Esophagus muscularis mucosa (tissue), 4 donors: ENCODE results near the gene MCF2L. TPM values are rescaled to one million over a fixed set of nuclear protein-coding genes. Genes with fewer than 3 reads are reported as not detected.

ENCODE experiments used
- DNase-seq: peaks from one replicate; pipeline ENCODE4 v3.0.0-alpha.2; 2017; ENCODE audit errors: extremely low spot score
- H3K27ac ChIP-seq, 4 donors: fragments of 200-600 bp; sonication (generic); replicated peaks in 1 of 4; 1 replicate in 3 of 4; 2 replicates in 1 of 4; pipeline ENCODE4 v1.5.1; 2016 to 2019; ENCODE audit warnings: mild to moderate bottlenecking in 1 of 4
- H3K27me3 ChIP-seq, 4 donors: fragments of 200-600 bp; sonication (generic); one replicate each; pipeline versions ENCODE4 v1.5.1 to v1.6.0; 2016 to 2019
- H3K36me3 ChIP-seq, 4 donors: fragments of 200-600 bp; sonication (generic); one replicate each; pipeline ENCODE4 v1.5.1; 2016 to 2019
- H3K4me1 ChIP-seq, 4 donors: fragments of 200-600 bp; sonication (generic); one replicate each; pipeline ENCODE4 v1.5.1; 2016 to 2019
- H3K4me3 ChIP-seq, 4 donors: fragments of 200-600 bp; sonication (generic); 1 replicate in 2 of 4; 2 replicates in 2 of 4; pipeline ENCODE4 v1.5.1; 2016 to 2019; ENCODE audit warnings: mild to moderate bottlenecking in 4 of 4, moderate library complexity in 1 of 4
- H3K9me3 ChIP-seq, 4 donors: fragments of 200-600 bp; sonication (generic); 1 replicate in 3 of 4; 2 replicates in 1 of 4; pipeline ENCODE4 v1.5.1; 2016 to 2019
- EP300 ChIP-seq: sonication (generic); formaldehyde crosslinking; IDR thresholded peaks from one replicate; pipeline ENCODE4 v1.6.1; 2017; ENCODE audit warnings: antibody characterized with exemption
- POLR2A ChIP-seq: fragments of 450-650 bp; IDR thresholded peaks from one replicate; pipeline ENCODE4 v1.6.1; 2017; ENCODE audit warnings: antibody characterized with exemption, moderate library complexity, mild to moderate bottlenecking, low read depth
- POLR2AphosphoS5 ChIP-seq, 2 donors: sonication (generic); formaldehyde crosslinking; IDR thresholded peaks; one replicate each; pipeline ENCODE4 v1.6.1; 2017; ENCODE audit warnings: antibody characterized with exemption in 2 of 2
- WGBS: methylation state at CpG from one replicate; pipeline ENCODE4 v1.1.5; 2018; 5-methylcytosine and 5-hydroxymethylcytosine counted together
- intact Hi-C: fragments of 100-400 bp; cut with DNase I; formaldehyde crosslinking; loops from one replicate; pipeline ENCODE4 v1.15.1; 2023
- total RNA-seq, 4 donors: library from RNA; depleted of rRNA; stranded (reverse); fragments of >200 nt; gene quantifications; one replicate each; pipeline versions ENCODE4 v1.1.0 to v1.2.1, GENCODE V29; 2016
- TF ChIP-seq, protein P1 (sequence below), 3 experiments: fragments of 200-600 bp in 2 of 3; fragments of 450-650 bp in 1 of 3; sonication (generic) in 2 of 3; IDR thresholded peaks; one replicate each; pipeline ENCODE4 v1.5.1; 2017 to 2019; ENCODE audit warnings: antibody characterized with exemption in 3 of 3, mild to moderate bottlenecking in 2 of 3, moderate library complexity in 1 of 3

The MCF2L gene
- total RNA-seq, 4 donors from 2014 or later, result 14.5 to 38.6 (median 26.7) TPM

DNA sequence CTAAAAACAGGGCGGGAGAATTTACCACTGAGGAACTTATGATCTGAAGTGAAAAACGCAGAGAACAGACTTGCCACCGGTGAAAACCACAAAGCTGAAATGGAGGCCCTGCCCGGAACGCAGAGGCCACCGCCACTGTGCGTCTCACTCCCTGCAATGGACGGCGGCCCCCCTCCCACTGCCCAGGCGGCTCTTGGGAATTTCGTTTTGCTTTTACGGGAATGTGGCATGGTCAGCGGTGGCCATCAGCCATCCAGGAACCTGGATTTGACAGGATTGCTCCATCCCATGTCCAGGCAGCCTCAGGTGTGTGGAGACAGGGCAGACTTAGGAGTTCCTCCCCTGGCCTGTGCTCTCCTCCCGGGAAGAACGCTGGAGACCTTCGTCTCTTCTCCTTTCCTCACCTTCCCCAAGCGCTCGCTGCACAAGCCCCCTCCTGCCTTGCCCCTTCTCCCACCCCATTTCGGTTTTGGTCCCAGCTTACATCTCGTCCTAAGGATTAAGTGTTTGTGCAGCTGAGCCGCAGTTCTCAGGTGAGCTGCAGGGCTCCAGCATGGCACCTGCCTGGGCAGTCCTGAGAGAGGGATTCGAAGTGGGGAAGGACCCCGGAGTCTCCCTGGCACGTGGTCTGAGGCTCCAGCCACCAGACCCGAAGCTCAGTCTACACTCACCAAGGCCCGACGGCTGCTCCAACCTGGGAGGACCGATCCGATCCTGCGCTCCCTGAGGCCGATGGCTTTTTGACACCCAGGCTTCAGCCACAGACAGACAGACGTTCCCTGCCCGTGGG, 49.9 kb downstream of the MCF2L start:
- no peak overlapping the region for H3K27ac ChIP-seq
- H3K4me3 ChIP-seq, result no peak overlapping the region
- no peaks in the 10 kb centered on the region for H3K9me3 ChIP-seq
- H3K36me3 ChIP-seq, result peaks cover 0 to 67% (median 3%) of the 10 kb centered on the region in 4 donors
- TF ChIP-seq, protein P1, sequence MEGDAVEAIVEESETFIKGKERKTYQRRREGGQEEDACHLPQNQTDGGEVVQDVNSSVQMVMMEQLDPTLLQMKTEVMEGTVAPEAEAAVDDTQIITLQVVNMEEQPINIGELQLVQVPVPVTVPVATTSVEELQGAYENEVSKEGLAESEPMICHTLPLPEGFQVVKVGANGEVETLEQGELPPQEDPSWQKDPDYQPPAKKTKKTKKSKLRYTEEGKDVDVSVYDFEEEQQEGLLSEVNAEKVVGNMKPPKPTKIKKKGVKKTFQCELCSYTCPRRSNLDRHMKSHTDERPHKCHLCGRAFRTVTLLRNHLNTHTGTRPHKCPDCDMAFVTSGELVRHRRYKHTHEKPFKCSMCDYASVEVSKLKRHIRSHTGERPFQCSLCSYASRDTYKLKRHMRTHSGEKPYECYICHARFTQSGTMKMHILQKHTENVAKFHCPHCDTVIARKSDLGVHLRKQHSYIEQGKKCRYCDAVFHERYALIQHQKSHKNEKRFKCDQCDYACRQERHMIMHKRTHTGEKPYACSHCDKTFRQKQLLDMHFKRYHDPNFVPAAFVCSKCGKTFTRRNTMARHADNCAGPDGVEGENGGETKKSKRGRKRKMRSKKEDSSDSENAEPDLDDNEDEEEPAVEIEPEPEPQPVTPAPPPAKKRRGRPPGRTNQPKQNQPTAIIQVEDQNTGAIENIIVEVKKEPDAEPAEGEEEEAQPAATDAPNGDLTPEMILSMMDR (IDR thresholded peaks at IDR 0.05), result no peak
- no peak for TF ChIP-seq POLR2A
- TF ChIP-seq POLR2AphosphoS5 (IDR thresholded peaks at IDR 0.05), result no peak
- no peak for TF ChIP-seq EP300
- peaks cover 0 to 25% (median 0%) of the 10 kb centered on the region in 4 donors for H3K27me3 ChIP-seq
- no peak for DNase-seq
- peaks cover 0 to 8% (median 0%) of the 10 kb centered on the region in 4 donors for H3K4me1 ChIP-seq
- 85% methylated on average over 33 of the region's 33 CpGs for WGBS
- intact Hi-C loops, result no loop called here

DNA sequence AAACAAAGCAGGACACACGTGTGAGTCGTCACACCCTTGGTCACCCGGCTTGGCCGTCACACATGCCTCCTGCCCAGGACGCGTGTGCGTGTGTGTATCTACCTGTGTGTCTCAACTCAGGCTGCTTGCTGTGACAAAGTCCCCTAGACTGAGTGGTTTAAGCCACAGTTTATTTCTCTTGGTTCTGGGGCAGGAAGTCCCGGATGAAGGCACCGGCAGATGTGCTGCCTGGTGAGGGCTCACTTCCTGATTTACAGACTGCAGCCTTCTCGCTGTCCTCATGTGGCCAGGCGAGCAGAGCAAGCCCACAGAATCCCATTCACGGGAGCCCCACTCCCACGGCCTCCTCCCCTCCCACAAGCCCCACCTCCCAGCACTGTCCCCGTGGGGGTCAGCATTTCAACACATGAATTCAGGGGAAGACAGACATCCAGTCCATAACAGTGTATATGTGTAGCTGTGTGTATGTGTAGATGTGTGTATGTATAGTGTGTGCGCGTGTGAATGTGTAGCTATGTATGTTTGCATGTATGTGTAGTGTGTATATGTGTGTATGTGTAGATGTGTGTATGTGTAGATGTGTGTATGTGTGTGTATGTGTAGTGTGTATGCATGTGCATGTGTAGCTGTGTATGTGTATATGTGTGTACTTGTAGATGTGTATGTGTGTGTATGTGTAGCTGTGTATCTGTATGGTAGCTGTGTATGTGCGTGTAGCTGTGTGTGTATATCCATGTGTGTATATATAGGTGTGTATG, 51.5 kb downstream of the MCF2L start:
- Histone ChIP-seq H3K4me1 (peaks cover 0 to 9% (median 0%) of the 10 kb centered on the region in 4 donors), H3K36me3 (peaks cover 0 to 65% (median 3%) of the 10 kb centered on the region in 4 donors), H3K27ac (no peak overlapping the region), H3K9me3 (no peaks in the 10 kb centered on the region), H3K27me3 (peaks cover 0 to 27% (median 0%) of the 10 kb centered on the region in 4 donors), H3K4me3 (no peak overlapping the region)
- TF ChIP-seq EP300, result no peak
- TF ChIP-seq POLR2AphosphoS5 (IDR thresholded peaks at IDR 0.05), result no peak
- intact Hi-C loops, result no loop called here
- 83% methylated on average over 16 of the region's 17 CpGs for WGBS
- no peak for DNase-seq

DNA sequence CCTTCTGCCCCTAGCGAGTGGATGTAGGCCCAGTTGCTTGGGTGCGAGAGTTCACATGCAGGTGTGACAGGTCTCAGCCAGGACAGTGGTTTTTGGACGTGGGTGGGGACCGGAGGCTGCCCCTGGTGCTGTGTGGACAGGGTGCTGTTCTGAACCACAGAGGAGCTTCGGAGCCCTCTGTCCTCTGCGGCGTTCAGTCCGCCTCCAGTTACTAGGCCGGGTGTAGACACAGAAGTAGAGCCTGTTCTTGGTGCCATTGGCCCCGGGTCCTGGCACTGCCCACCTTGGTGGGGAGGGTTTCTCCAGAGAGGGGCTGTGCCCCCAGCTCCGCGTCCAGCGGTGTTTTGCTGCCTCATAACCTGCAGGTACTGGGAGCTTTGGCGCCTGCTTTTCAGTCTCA, 52.4 kb downstream of the MCF2L start:
- H3K36me3 ChIP-seq, result peaks cover 0 to 60% (median 3%) of the 10 kb centered on the region in 4 donors
- H3K27me3 ChIP-seq, result peaks cover 0 to 29% (median 0%) of the 10 kb centered on the region in 4 donors
- 97% methylated on average over 12 of the region's 14 CpGs for WGBS
- intact Hi-C loops, result no loop called here
- H3K4me3 ChIP-seq, result no peak overlapping the region
- no peak for DNase-seq
- H3K9me3 ChIP-seq, result no peaks in the 10 kb centered on the region
- TF ChIP-seq EP300 (no peak), POLR2AphosphoS5 (IDR thresholded peaks at IDR 0.05) (no peak), POLR2A (no peak)
- TF ChIP-seq, protein P1 (IDR thresholded peaks at IDR 0.05), result no peak
- H3K27ac ChIP-seq, result no peak overlapping the region
- peaks cover 0 to 9% (median 0%) of the 10 kb centered on the region in 4 donors for H3K4me1 ChIP-seq

DNA sequence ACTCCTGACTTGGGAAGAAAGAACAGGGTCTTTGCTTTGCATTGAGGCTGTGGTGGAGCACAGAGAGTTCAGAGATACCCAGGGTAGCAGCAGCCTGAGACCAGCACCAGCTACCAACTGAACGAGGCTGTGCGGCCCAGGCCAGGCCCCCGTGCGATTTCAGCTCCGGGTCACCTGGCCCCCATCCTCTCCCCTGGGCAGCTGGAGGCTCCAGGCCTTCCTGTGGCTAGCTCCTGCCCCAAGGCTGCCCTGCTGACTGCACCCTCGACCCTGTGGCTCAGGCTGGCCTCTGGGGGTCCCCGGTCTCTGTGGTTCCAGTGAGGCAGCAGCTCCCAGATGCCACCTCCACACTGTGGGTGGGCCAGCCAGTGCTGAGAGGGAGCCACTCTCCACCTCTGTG, 52.8 kb downstream of the MCF2L start:
- intact Hi-C loops, result no loop called here
- H3K9me3 ChIP-seq, result no peaks in the 10 kb centered on the region
- WGBS, result 84% methylated on average over 4 of the region's 7 CpGs
- TF ChIP-seq, protein P1 (IDR thresholded peaks at IDR 0.05), result no peak
- peaks cover 0 to 9% (median 0%) of the 10 kb centered on the region in 4 donors for H3K4me1 ChIP-seq
- peaks cover 0 to 60% (median 3%) of the 10 kb centered on the region in 4 donors for H3K36me3 ChIP-seq
- peak overlapping the region in 1 of 4 donors; percentile 36 for H3K27ac ChIP-seq
- peaks cover 0 to 31% (median 0%) of the 10 kb centered on the region in 4 donors for H3K27me3 ChIP-seq
- H3K4me3 ChIP-seq, result no peak overlapping the region
- no peak for DNase-seq

DNA sequence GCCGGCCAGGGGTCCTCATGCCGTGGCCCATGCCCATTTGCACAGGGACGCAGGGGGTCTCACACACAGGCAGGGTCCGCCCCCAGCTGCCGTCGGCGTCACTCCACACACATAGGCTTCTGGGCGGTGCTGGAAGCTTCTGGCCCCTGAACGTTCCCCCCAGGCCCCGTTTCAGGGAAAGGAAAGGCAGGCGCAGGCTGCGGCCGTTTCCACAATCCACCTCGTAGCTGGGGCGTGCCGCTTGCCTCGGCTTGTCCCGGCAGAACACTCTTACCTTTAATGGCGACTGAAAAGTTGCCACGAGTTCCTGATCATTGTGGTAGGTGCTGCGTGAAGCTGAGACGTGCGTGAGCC, 53.4 kb downstream of the MCF2L start:
- intact Hi-C loops, result no loop called here
- H3K36me3 ChIP-seq, result peaks cover 0 to 60% (median 3%) of the 10 kb centered on the region in 4 donors
- DNase-seq, result no peak
- peaks cover 0 to 32% (median 0%) of the 10 kb centered on the region in 4 donors for H3K27me3 ChIP-seq
- H3K27ac ChIP-seq, result peak overlapping the region in 1 of 4 donors; percentile 36
- no peak overlapping the region for H3K4me3 ChIP-seq
- TF ChIP-seq POLR2A, result no peak
- no peak for TF ChIP-seq POLR2AphosphoS5 (IDR thresholded peaks at IDR 0.05)
- no peak for TF ChIP-seq EP300
- TF ChIP-seq, protein P1 (IDR thresholded peaks at IDR 0.05), result no peak
- peaks cover 0 to 9% (median 0%) of the 10 kb centered on the region in 4 donors for H3K4me1 ChIP-seq
- no peaks in the 10 kb centered on the region for H3K9me3 ChIP-seq
- WGBS, result 73% methylated on average over 20 of the region's 23 CpGs
